Keratinocyte (primary cell): ENCODE measurements around the gene CLCN2. TPM values are rescaled to one million over a fixed set of nuclear protein-coding genes. Genes with fewer than 3 reads are reported as not detected.

Experiments used
- DNase-seq: peaks from one replicate; pipeline ENCODE4 v3.0.0-alpha.2; 2011; ENCODE audit warnings: low read depth, missing footprints, low spot score
- FAIRE-seq: peaks from 2 replicates; lab custom pipeline; 2011; peaks lifted over from hg19 to GRCh38; lab: Jason Lieb, UNC
- H2AFZ ChIP-seq: 2 replicates; pipeline ENCODE4 v1.6.0; 2012; ENCODE audit warnings: low read length, control low read depth, inconsistent platforms; ENCODE audit not compliant: control insufficient read depth
- H3K27ac ChIP-seq: 2 replicates; pipeline ENCODE4 v1.5.1; 2011; ENCODE audit warnings: low read length; ENCODE audit not compliant: control insufficient read depth, insufficient read depth
- H3K27me3 ChIP-seq: 3 replicates; pipeline ENCODE4 v1.6.0; 2011; ENCODE audit warnings: low read length; ENCODE audit not compliant: control insufficient read depth, insufficient read depth; ENCODE audit errors: extremely low read depth
- H3K36me3 ChIP-seq, 2 experiments: 2 replicates in 1 of 2; 3 replicates in 1 of 2; pipeline ENCODE4 v1.5.1; 2011; ENCODE audit warnings: low read length in 2 of 2, mild to moderate bottlenecking in 1 of 2; ENCODE audit not compliant: control insufficient read depth in 2 of 2, insufficient read depth in 2 of 2; ENCODE audit errors: extremely low read depth in 1 of 2
- H3K4me1 ChIP-seq: 3 replicates; pipeline ENCODE4 v1.5.1; 2011; ENCODE audit warnings: low read length; ENCODE audit not compliant: control insufficient read depth, insufficient read depth; ENCODE audit errors: extremely low read depth
- H3K4me2 ChIP-seq: 3 replicates; pipeline ENCODE4 v1.6.0; 2011; ENCODE audit warnings: low read depth, low read length; ENCODE audit not compliant: control insufficient read depth, insufficient read depth; ENCODE audit errors: extremely low read depth
- H3K4me3 ChIP-seq, 3 experiments: fragments of 200-600 bp in 1 of 3; sonication (generic) in 1 of 3; 2 replicates in 2 of 3; 3 replicates in 1 of 3; pipeline ENCODE4 v1.5.1; 2011 to 2016; ENCODE audit warnings: low read length in 3 of 3, mild to moderate bottlenecking in 3 of 3, control low read depth in 2 of 3, inconsistent platforms in 1 of 3, low read depth in 1 of 3, mixed read lengths in 1 of 3, mixed run types in 1 of 3, moderate library complexity in 1 of 3; ENCODE audit not compliant: control insufficient read depth in 2 of 3, insufficient read depth in 2 of 3; ENCODE audit errors: extremely low read depth in 1 of 3
- H3K79me2 ChIP-seq: 2 replicates; pipeline ENCODE4 v1.6.0; 2012; ENCODE audit warnings: low read length; ENCODE audit not compliant: control insufficient read depth, insufficient read depth
- H3K9ac ChIP-seq: 3 replicates; pipeline ENCODE4 v1.6.0; 2011; ENCODE audit warnings: low read length; ENCODE audit not compliant: control insufficient read depth, insufficient read depth; ENCODE audit errors: extremely low read depth
- H3K9me1 ChIP-seq: 3 replicates; pipeline ENCODE4 v1.6.0; 2011; ENCODE audit warnings: low read length; ENCODE audit not compliant: control insufficient read depth, insufficient read depth; ENCODE audit errors: extremely low read depth
- H3K9me3 ChIP-seq: 2 replicates; pipeline ENCODE4 v1.5.1; 2012; ENCODE audit warnings: low read depth, low read length; ENCODE audit not compliant: control insufficient read depth
- H4K20me1 ChIP-seq: 3 replicates; pipeline ENCODE4 v1.6.0; 2011; ENCODE audit warnings: low read length; ENCODE audit not compliant: control insufficient read depth, insufficient read depth; ENCODE audit errors: extremely low read depth
- EZH2 ChIP-seq: IDR thresholded peaks from one replicate; pipeline ENCODE4 v1.6.1; 2012; ENCODE audit warnings: inconsistent platforms, mild to moderate bottlenecking, low read length, moderate library complexity
- dilution Hi-C: fragments of 300-500 bp; cut with MboI; formaldehyde crosslinking; loops from one replicate; pipeline ENCODE4 v1.7.0; 2020; ENCODE audit warnings: low sequenced_read_pairs; ENCODE audit not compliant: extremely low pct_ligation_motif_present
- polyA plus RNA-seq, 5 experiments: library from polyadenylated mRNA; depleted of rRNA in 3 of 5; stranded (reverse) in 3 of 5; stranded (forward) in 1 of 5; unstranded in 1 of 5; fragments of >200 nt; gene quantifications; 1 replicate in 1 of 5; 2 replicates in 3 of 5; 3 replicates in 1 of 5; pipeline versions ENCODE4 v1.2.1 to v1.2.3, GENCODE V29; 2011 to 2012; ENCODE audit warnings: missing spikeins in 2 of 5, low read depth in 1 of 5, low replicate concordance in 1 of 5
- TF ChIP-seq, protein P1 (sequence below), 3 experiments: IDR thresholded peaks in 1 of 3; conservative IDR thresholded peaks in 1 of 3; optimal IDR thresholded peaks in 1 of 3; 2 replicates in 2 of 3; 3 replicates in 1 of 3; pipeline versions ENCODE3 to v1.5.1; 2011; ENCODE audit warnings: low read length in 3 of 3, mild to moderate bottlenecking in 3 of 3, moderate library complexity in 2 of 3, control low read depth in 1 of 3, inconsistent platforms in 1 of 3; ENCODE audit not compliant: insufficient read depth in 2 of 3; ENCODE audit errors: extremely low read depth in 1 of 3

Gene CLCN2
- polyA plus RNA-seq, 1 donor (not counting 4 experiments of a cell fraction or from before 2014, with no cell fraction given): 3.1 TPM

DNA sequence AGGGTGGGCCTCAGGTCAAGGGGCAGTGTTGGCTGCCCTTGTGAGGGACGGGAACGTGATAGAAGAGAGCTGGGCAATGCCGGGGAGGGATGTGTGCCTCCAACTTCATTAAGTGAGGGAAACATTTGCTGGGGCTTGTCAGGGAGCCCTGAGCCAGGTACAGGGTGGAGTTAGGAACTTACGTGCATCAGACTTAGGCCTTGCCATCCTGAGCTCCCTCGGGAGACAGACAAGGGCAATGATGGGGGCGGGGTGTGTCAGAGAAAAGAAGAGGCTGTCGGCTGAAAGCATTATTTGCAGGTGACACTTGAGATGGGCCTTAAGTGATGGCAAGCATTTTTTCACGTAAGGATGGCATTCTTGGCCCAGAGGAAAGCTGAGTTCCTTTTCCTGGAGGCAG is 22.4 kb downstream of the CLCN2 start:
- H3K9me1 ChIP-seq: peaks cover 3% of the 10 kb centered on the region
- dilution Hi-C loops: no loop called here
- peaks cover 23% of the 10 kb centered on the region for H3K79me2 ChIP-seq
- peak overlapping the region; percentile 66 for H3K9ac ChIP-seq
- peaks cover 78% of the 10 kb centered on the region for H3K4me1 ChIP-seq
- peak overlapping the region; percentile 90 for H3K4me2 ChIP-seq
- DNase-seq (no peak), FAIRE-seq (peak; percentile 52)
- peak overlapping the region; percentile 56 for H3K27ac ChIP-seq
- peaks cover 16 to 29% of the 10 kb centered on the region in 2 experiments for H3K36me3 ChIP-seq
- H3K9me3 ChIP-seq: no peaks in the 10 kb centered on the region
- H3K4me3 ChIP-seq: peak overlapping the region; percentile 4 to 44 (median 16)
- peak overlapping the region; percentile 22 for H2AFZ ChIP-seq
- TF ChIP-seq, protein P1, sequence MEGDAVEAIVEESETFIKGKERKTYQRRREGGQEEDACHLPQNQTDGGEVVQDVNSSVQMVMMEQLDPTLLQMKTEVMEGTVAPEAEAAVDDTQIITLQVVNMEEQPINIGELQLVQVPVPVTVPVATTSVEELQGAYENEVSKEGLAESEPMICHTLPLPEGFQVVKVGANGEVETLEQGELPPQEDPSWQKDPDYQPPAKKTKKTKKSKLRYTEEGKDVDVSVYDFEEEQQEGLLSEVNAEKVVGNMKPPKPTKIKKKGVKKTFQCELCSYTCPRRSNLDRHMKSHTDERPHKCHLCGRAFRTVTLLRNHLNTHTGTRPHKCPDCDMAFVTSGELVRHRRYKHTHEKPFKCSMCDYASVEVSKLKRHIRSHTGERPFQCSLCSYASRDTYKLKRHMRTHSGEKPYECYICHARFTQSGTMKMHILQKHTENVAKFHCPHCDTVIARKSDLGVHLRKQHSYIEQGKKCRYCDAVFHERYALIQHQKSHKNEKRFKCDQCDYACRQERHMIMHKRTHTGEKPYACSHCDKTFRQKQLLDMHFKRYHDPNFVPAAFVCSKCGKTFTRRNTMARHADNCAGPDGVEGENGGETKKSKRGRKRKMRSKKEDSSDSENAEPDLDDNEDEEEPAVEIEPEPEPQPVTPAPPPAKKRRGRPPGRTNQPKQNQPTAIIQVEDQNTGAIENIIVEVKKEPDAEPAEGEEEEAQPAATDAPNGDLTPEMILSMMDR (optimal IDR thresholded peaks at IDR 0.05 in 1 of 3, IDR thresholded peaks at IDR 0.05 in 1 of 3, conservative IDR thresholded peaks at IDR 0.05 in 1 of 3; ENCODE audit: extremely low read depth in 1 of 3, insufficient read depth in 2 of 3, low read length in 3 of 3): no peak
- H4K20me1 ChIP-seq: peaks cover 13% of the 10 kb centered on the region
- no peaks in the 10 kb centered on the region for H3K27me3 ChIP-seq

DNA sequence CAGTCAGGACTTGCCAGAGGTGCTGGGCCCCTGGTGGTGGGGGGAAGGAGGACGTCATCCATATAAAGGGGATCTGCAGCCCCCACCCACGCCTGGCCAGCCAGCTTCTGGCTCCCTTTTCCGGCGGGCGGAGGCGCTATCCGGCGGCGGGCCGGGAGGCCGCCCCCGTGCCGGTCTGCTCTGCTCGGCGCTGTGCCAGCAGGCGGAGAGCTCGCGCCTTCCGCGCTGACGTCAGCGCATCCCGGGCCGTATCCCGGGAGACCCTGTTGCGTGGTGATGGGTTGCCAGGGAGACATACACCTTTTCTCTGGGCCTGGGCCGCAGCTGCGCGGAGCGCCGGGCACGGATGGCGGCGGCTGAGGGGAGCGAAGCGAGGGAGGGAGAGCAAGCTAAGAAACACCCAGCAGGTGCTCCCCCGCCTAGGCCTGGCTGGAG is 22.9 kb downstream of the CLCN2 start:
- DNase-seq (no peak), FAIRE-seq (no peak)
- H3K4me2 ChIP-seq: peak overlapping the region; percentile 90
- H3K79me2 ChIP-seq: peaks cover 23% of the 10 kb centered on the region
- peak overlapping the region; percentile 4 to 16 (median 4) for H3K4me3 ChIP-seq
- H3K27me3 ChIP-seq: no peaks in the 10 kb centered on the region
- peaks cover 81% of the 10 kb centered on the region for H3K4me1 ChIP-seq
- peak overlapping the region; percentile 22 for H2AFZ ChIP-seq
- dilution Hi-C loops: no loop called here
- no peaks in the 10 kb centered on the region for H3K9me3 ChIP-seq
- peak overlapping the region; percentile 66 for H3K9ac ChIP-seq
- H3K36me3 ChIP-seq: peaks cover 20 to 34% of the 10 kb centered on the region in 2 experiments
- H4K20me1 ChIP-seq: peaks cover 13% of the 10 kb centered on the region
- no peak for TF ChIP-seq EZH2
- TF ChIP-seq, protein P1 (optimal IDR thresholded peaks at IDR 0.05 in 1 of 3, IDR thresholded peaks at IDR 0.05 in 1 of 3, conservative IDR thresholded peaks at IDR 0.05 in 1 of 3; ENCODE audit: extremely low read depth in 1 of 3, insufficient read depth in 2 of 3, low read length in 3 of 3): peak in 1 of 3 experiments; percentile 6
- peaks cover 4% of the 10 kb centered on the region for H3K9me1 ChIP-seq
- H3K27ac ChIP-seq: peak overlapping the region; percentile 56
